OCI-LY1 (cell line): ENCODE measurements around the gene PRDM15.

ENCODE experiments used
- H2AFZ ChIP-seq: fragments of 200-600 bp; sonication (generic), shearing (Covaris generic); 2 replicates; pipeline ENCODE4 v1.6.0; 2014; ENCODE audit warnings: antibody characterized with exemption, mild to moderate bottlenecking, low read length
- H3F3A ChIP-seq: fragments of 200-600 bp; sonication (generic), shearing (Covaris generic); 2 replicates; pipeline ENCODE4 v1.6.0; 2014; ENCODE audit warnings: mild to moderate bottlenecking, antibody characterized with exemption, low read length, moderate library complexity; ENCODE audit not compliant: insufficient read depth
- H3K27ac ChIP-seq: fragments of 200-600 bp; sonication (generic); 2 replicates; pipeline ENCODE4 v1.5.1; 2014; ENCODE audit warnings: low read length, mixed run types, mild to moderate bottlenecking, low read depth; ENCODE audit not compliant: poor library complexity, severe bottlenecking
- H3K27me3 ChIP-seq: fragments of 200-600 bp; sonication (generic); 2 replicates; pipeline ENCODE4 v1.6.0; 2014; ENCODE audit warnings: antibody characterized with exemption, mild to moderate bottlenecking, low read length, moderate library complexity; ENCODE audit not compliant: insufficient read depth
- H3K36me3 ChIP-seq: fragments of 200-600 bp; sonication (generic); 2 replicates; pipeline ENCODE4 v1.6.1; 2014; ENCODE audit warnings: mild to moderate bottlenecking, antibody characterized with exemption, low read length, moderate library complexity, mixed read lengths; ENCODE audit not compliant: insufficient read depth
- H3K4me1 ChIP-seq: fragments of 200-600 bp; sonication (generic); 2 replicates; pipeline ENCODE4 v1.5.1; 2014; ENCODE audit warnings: mild to moderate bottlenecking, low read length, moderate library complexity; ENCODE audit not compliant: insufficient read depth, severe bottlenecking
- H3K4me2 ChIP-seq: fragments of 200-600 bp; sonication (generic), shearing (Covaris generic); 2 replicates; pipeline ENCODE4 v1.6.1; 2014; ENCODE audit warnings: low read length
- H3K4me3 ChIP-seq: fragments of 200-600 bp; sonication (generic); 2 replicates; pipeline ENCODE4 v1.5.1; 2014; ENCODE audit warnings: low read length, low read depth, mild to moderate bottlenecking, mixed read lengths; ENCODE audit not compliant: poor library complexity, severe bottlenecking
- H3K79me2 ChIP-seq: fragments of 200-600 bp; shearing (Covaris generic); 2 replicates; pipeline ENCODE4 v1.6.1; 2016; ENCODE audit warnings: mixed run types, low read length, mixed read lengths; ENCODE audit not compliant: insufficient read depth
- H3K9ac ChIP-seq: fragments of 200-600 bp; sonication (generic), shearing (Covaris generic); 2 replicates; pipeline ENCODE4 v1.6.1; 2014; ENCODE audit warnings: mild to moderate bottlenecking, low read length, mixed read lengths
- H3K9me2 ChIP-seq: fragments of 200-600 bp; sonication (generic), shearing (Covaris generic); 2 replicates; pipeline ENCODE4 v1.6.1; 2014; ENCODE audit warnings: low read depth, mild to moderate bottlenecking, low read length, mixed read lengths
- H3K9me3 ChIP-seq: fragments of 200-600 bp; shearing (Covaris generic); 2 replicates; pipeline ENCODE4 v1.6.1; 2014; ENCODE audit warnings: low read length, mixed read lengths
- H4K20me1 ChIP-seq: fragments of 200-600 bp; sonication (generic), shearing (Covaris generic); 2 replicates; pipeline ENCODE4 v1.6.0; 2016; ENCODE audit warnings: mild to moderate bottlenecking, low read length; ENCODE audit not compliant: insufficient read depth
- CTCF ChIP-seq: fragments of 200-600 bp; sonication (generic), shearing (Covaris generic); IDR thresholded peaks from 2 replicates; pipeline ENCODE4 v1.5.1; 2017; ENCODE audit warnings: mild to moderate bottlenecking, antibody characterized with exemption, low read length, moderate library complexity, mixed read lengths
- EZH2 ChIP-seq: fragments of 200-600 bp; sonication (generic), shearing (Covaris generic); IDR thresholded peaks from 2 replicates; pipeline ENCODE4 v1.8.0; 2017; ENCODE audit warnings: borderline replicate concordance, mixed run types, mild to moderate bottlenecking, antibody characterized with exemption, low read length, moderate library complexity, mixed read lengths

Gene PRDM15

GRCh38 chr21:41776778-41777177 lies 102.4 kb downstream of the PRDM15 start:
- Histone ChIP-seq H3K27ac (no peak overlapping the region), H2AFZ (no peak overlapping the region), H3K9me2 (no peaks in the 10 kb centered on the region), H3K9me3 (no peaks in the 10 kb centered on the region), H4K20me1 (no peaks in the 10 kb centered on the region), H3K36me3 (no peaks in the 10 kb centered on the region), H3F3A (no peaks in the 10 kb centered on the region), H3K9ac (no peak overlapping the region), H3K4me3 (no peak overlapping the region), H3K79me2 (no peaks in the 10 kb centered on the region), H3K4me2 (no peak overlapping the region), H3K27me3 (no peaks in the 10 kb centered on the region), H3K4me1 (no peaks in the 10 kb centered on the region)
- no peak for TF ChIP-seq CTCF
- no peak for TF ChIP-seq EZH2

GRCh38 chr21:41775149-41775472 lies 104.0 kb downstream of the PRDM15 start:
- Histone ChIP-seq H3K4me3 (no peak overlapping the region), H3F3A (no peaks in the 10 kb centered on the region), H3K27ac (no peak overlapping the region), H3K36me3 (no peaks in the 10 kb centered on the region), H3K4me2 (no peak overlapping the region), H3K9me2 (no peaks in the 10 kb centered on the region), H3K4me1 (no peaks in the 10 kb centered on the region), H3K9me3 (no peaks in the 10 kb centered on the region), H3K27me3 (0 out of 2 replicates have a peak, but pooled peaks cover 10% of the 10 kb centered on the region), H4K20me1 (no peaks in the 10 kb centered on the region), H3K9ac (no peak overlapping the region), H3K79me2 (no peaks in the 10 kb centered on the region), H2AFZ (no peak overlapping the region)
- TF ChIP-seq CTCF (no peak), EZH2 (no peak)

GRCh38 chr21:41774467-41775148 lies 104.5 kb downstream of the PRDM15 start:
- Histone ChIP-seq H3F3A (no peaks in the 10 kb centered on the region), H3K27ac (no peak overlapping the region), H4K20me1 (no peaks in the 10 kb centered on the region), H2AFZ (no peak overlapping the region), H3K4me3 (no peak overlapping the region), H3K36me3 (no peaks in the 10 kb centered on the region), H3K27me3 (0 out of 2 replicates have a peak, but pooled peaks cover 10% of the 10 kb centered on the region), H3K9ac (no peak overlapping the region), H3K4me1 (no peaks in the 10 kb centered on the region), H3K9me3 (no peaks in the 10 kb centered on the region), H3K79me2 (no peaks in the 10 kb centered on the region), H3K9me2 (no peaks in the 10 kb centered on the region), H3K4me2 (no peak overlapping the region)
- TF ChIP-seq CTCF (no peak), EZH2 (no peak)
